ENCODE results near the gene EXT2.

- TF ChIP-seq, protein P1, sequence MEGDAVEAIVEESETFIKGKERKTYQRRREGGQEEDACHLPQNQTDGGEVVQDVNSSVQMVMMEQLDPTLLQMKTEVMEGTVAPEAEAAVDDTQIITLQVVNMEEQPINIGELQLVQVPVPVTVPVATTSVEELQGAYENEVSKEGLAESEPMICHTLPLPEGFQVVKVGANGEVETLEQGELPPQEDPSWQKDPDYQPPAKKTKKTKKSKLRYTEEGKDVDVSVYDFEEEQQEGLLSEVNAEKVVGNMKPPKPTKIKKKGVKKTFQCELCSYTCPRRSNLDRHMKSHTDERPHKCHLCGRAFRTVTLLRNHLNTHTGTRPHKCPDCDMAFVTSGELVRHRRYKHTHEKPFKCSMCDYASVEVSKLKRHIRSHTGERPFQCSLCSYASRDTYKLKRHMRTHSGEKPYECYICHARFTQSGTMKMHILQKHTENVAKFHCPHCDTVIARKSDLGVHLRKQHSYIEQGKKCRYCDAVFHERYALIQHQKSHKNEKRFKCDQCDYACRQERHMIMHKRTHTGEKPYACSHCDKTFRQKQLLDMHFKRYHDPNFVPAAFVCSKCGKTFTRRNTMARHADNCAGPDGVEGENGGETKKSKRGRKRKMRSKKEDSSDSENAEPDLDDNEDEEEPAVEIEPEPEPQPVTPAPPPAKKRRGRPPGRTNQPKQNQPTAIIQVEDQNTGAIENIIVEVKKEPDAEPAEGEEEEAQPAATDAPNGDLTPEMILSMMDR (IDR thresholded peaks at IDR 0.05) = no peak
- no peak for TF ChIP-seq POLR2A (IDR thresholded peaks at IDR 0.05)
These were observed 42.8 kb downstream of the EXT2 start for GRCh38 chr11:44138286-44138685.
